Common myeloid progenitor, CD34-positive (primary cell): ENCODE results near the gene DAAM2.

Source experiments
- CTCF ChIA-PET: fragments of 350-600 bp; sonication (Branson Sonifier 250); formaldehyde crosslinking; loops from one replicate; lab custom pipeline; 2021; ENCODE audit warnings: antibody characterized with exemption; lab: Charles Lee
- POLR2A ChIA-PET: fragments of 350-600 bp; sonication (Branson Sonifier 250); formaldehyde crosslinking; loops from one replicate; lab custom pipeline; 2021; ENCODE audit warnings: antibody characterized with exemption; lab: Charles Lee
- DNase-seq, 3 donors: peaks; one replicate each; pipeline versions ENCODE4 v3.0.0 to v3.0.0-alpha.2; 2013
- H3K27ac ChIP-seq, 2 experiments: 1 replicate in 1 of 2; 2 replicates in 1 of 2; pipeline ENCODE4 v1.7.0; 2013; ENCODE audit warnings: inconsistent platforms in 2 of 2, low read length in 2 of 2, mild to moderate bottlenecking in 2 of 2, low read depth in 1 of 2, moderate library complexity in 1 of 2; ENCODE audit not compliant: severe bottlenecking in 2 of 2, insufficient read depth in 1 of 2, poor library complexity in 1 of 2
- H3K27me3 ChIP-seq, 5 experiments: replicated peaks in 2 of 5; 1 replicate in 3 of 5; 2 replicates in 2 of 5; pipeline versions ENCODE4 v1.6.1 to v1.7.0; 2013; ENCODE audit warnings: low read length in 4 of 5, mild to moderate bottlenecking in 2 of 5, moderate library complexity in 2 of 5, inconsistent platforms in 1 of 5; ENCODE audit not compliant: insufficient read depth in 5 of 5, control insufficient read depth in 4 of 5
- H3K36me3 ChIP-seq, 4 experiments: 1 replicate in 2 of 4; 2 replicates in 2 of 4; pipeline versions ENCODE4 v1.6.1 to v1.7.0; 2013; ENCODE audit warnings: low read length in 3 of 4, control low read depth in 1 of 4, mild to moderate bottlenecking in 1 of 4; ENCODE audit not compliant: control insufficient read depth in 4 of 4, insufficient read depth in 4 of 4
- H3K4me1 ChIP-seq, 4 experiments: 1 replicate in 3 of 4; 2 replicates in 1 of 4; pipeline versions ENCODE4 v1.6.1 to v1.7.1; 2013; ENCODE audit warnings: low read length in 3 of 4, mild to moderate bottlenecking in 3 of 4, control low read depth in 1 of 4, inconsistent platforms in 1 of 4, moderate library complexity in 1 of 4; ENCODE audit not compliant: control insufficient read depth in 4 of 4, insufficient read depth in 4 of 4; ENCODE audit errors: control extremely low read depth in 1 of 4
- H3K4me3 ChIP-seq, 7 experiments: 1 replicate in 4 of 7; 2 replicates in 3 of 7; pipeline versions ENCODE4 v1.5.1 to v1.7.0; 2013; ENCODE audit warnings: mild to moderate bottlenecking in 7 of 7, low read length in 6 of 7, moderate library complexity in 6 of 7, inconsistent platforms in 2 of 7, low read depth in 2 of 7, control low read depth in 1 of 7; ENCODE audit not compliant: insufficient read depth in 4 of 7, control insufficient read depth in 1 of 7; ENCODE audit errors: extremely low read depth in 1 of 7
- H3K9me3 ChIP-seq, 5 experiments: 1 replicate in 4 of 5; 2 replicates in 1 of 5; pipeline versions ENCODE4 v1.6.1 to v1.7.1; 2013; ENCODE audit warnings: low read length in 4 of 5, mild to moderate bottlenecking in 2 of 5, inconsistent platforms in 1 of 5, low read depth in 1 of 5, moderate library complexity in 1 of 5; ENCODE audit not compliant: control insufficient read depth in 4 of 5, insufficient read depth in 2 of 5; ENCODE audit errors: control extremely low read depth in 1 of 5
- WGBS: methylation state at CpG from one replicate; pipeline ENCODE4 v1.1.5; 2013; ENCODE audit not compliant: insufficient coverage; 5-methylcytosine and 5-hydroxymethylcytosine counted together

Gene DAAM2

GRCh38 chr6:39834866-39835265 is 42.7 kb downstream of the DAAM2 start:
- ChIA-PET CTCF (no interaction called here), POLR2A (no interaction called here)
- no peaks in the 10 kb centered on the region for H3K9me3 ChIP-seq
- whole genome bisulfite sequencing = 100% methylated on average over 4 of the region's 5 CpGs
- no peaks in the 10 kb centered on the region for H3K4me1 ChIP-seq
- H3K27me3 ChIP-seq = peaks cover 0 to 38% (median 8%) of the 10 kb centered on the region in 5 experiments
- no peaks in the 10 kb centered on the region for H3K36me3 ChIP-seq
- H3K27ac ChIP-seq = no peak overlapping the region
- no peak overlapping the region for H3K4me3 ChIP-seq
- no peak for DNase-seq

GRCh38 chr6:39835821-39836295 is 43.7 kb downstream of the DAAM2 start:
- ChIA-PET POLR2A (no interaction called here), CTCF (no interaction called here)
- no peak overlapping the region for H3K27ac ChIP-seq
- peaks cover 0 to 45% (median 8%) of the 10 kb centered on the region in 5 experiments for H3K27me3 ChIP-seq
- peaks cover 0 to 3% (median 0%) of the 10 kb centered on the region in 4 experiments for H3K4me1 ChIP-seq
- 75% methylated on average over 2 of the region's 2 CpGs for WGBS
- H3K4me3 ChIP-seq = no peak overlapping the region
- no peaks in the 10 kb centered on the region for H3K36me3 ChIP-seq
- DNase-seq = no peak
- H3K9me3 ChIP-seq = no peaks in the 10 kb centered on the region

- H3K9me3 ChIP-seq = no peaks in the 10 kb centered on the region
- no peak overlapping the region for H3K27ac ChIP-seq
- H3K27me3 ChIP-seq = peaks cover 0 to 48% (median 8%) of the 10 kb centered on the region in 5 experiments
- DNase-seq = no peak
- H3K4me1 ChIP-seq = peaks cover 0 to 3% (median 0%) of the 10 kb centered on the region in 4 experiments
- H3K4me3 ChIP-seq = no peak overlapping the region
- H3K36me3 ChIP-seq = no peaks in the 10 kb centered on the region
- POLR2A ChIA-PET = no interaction called here
- CTCF ChIA-PET = interaction anchor here (0.9 kb wide), 1 partner anchor 26 kb away, joined by 3 read pairs; no protein-coding TSS in a partner anchor
- WGBS = 84% methylated on average over 4 of the region's 4 CpGs
Observed at GRCh38 chr6:39836606-39837005, 44.4 kb downstream of the DAAM2 start.

GRCh38 chr6:39839445-39839844 is 47.3 kb downstream of the DAAM2 start:
- H3K36me3 ChIP-seq = no peaks in the 10 kb centered on the region
- CTCF ChIA-PET = no interaction called here
- no peak overlapping the region for H3K27ac ChIP-seq
- no peak overlapping the region for H3K4me3 ChIP-seq
- peaks cover 0 to 3% (median 0%) of the 10 kb centered on the region in 4 experiments for H3K4me1 ChIP-seq
- WGBS = 91% methylated on average over 1 of the region's 1 CpG
- POLR2A ChIA-PET = no interaction called here
- DNase-seq = no peak
- no peaks in the 10 kb centered on the region for H3K9me3 ChIP-seq
- peaks cover 0 to 55% (median 8%) of the 10 kb centered on the region in 5 experiments for H3K27me3 ChIP-seq

- WGBS = no CpG with 5 or more reads among the region's 6 CpGs
- Histone ChIP-seq H3K36me3 (no peaks in the 10 kb centered on the region), H3K4me3 (no peak overlapping the region), H3K27me3 (peaks cover 0 to 46% (median 6%) of the 10 kb centered on the region in 5 experiments), H3K9me3 (no peaks in the 10 kb centered on the region), H3K27ac (no peak overlapping the region), H3K4me1 (peaks cover 0 to 3% (median 0%) of the 10 kb centered on the region in 4 experiments)
- ChIA-PET POLR2A (no interaction called here), CTCF (no interaction called here)
- DNase-seq = no peak
Observed at GRCh38 chr6:39840781-39841180, 48.6 kb downstream of the DAAM2 start.

- peaks cover 0 to 3% (median 0%) of the 10 kb centered on the region in 4 experiments for H3K4me1 ChIP-seq
- H3K9me3 ChIP-seq = no peaks in the 10 kb centered on the region
- H3K36me3 ChIP-seq = no peaks in the 10 kb centered on the region
- ChIA-PET CTCF (no interaction called here), POLR2A (no interaction called here)
- no peak overlapping the region for H3K27ac ChIP-seq
- no peak overlapping the region for H3K4me3 ChIP-seq
- 13% methylated on average over 2 of the region's 3 CpGs for WGBS
- no peak for DNase-seq
- peaks cover 0 to 41% (median 6%) of the 10 kb centered on the region in 5 experiments for H3K27me3 ChIP-seq
Observed at GRCh38 chr6:39841291-39841690, 49.1 kb downstream of the DAAM2 start.

- H3K9me3 ChIP-seq = no peaks in the 10 kb centered on the region
- no peak overlapping the region for H3K27ac ChIP-seq
- H3K4me1 ChIP-seq = peaks cover 0 to 3% (median 0%) of the 10 kb centered on the region in 4 experiments
- DNase-seq = no peak
- peaks cover 0 to 42% (median 6%) of the 10 kb centered on the region in 5 experiments for H3K27me3 ChIP-seq
- WGBS = 91% methylated on average over 4 of the region's 4 CpGs
- H3K36me3 ChIP-seq = no peaks in the 10 kb centered on the region
- ChIA-PET CTCF (no interaction called here), POLR2A (no interaction called here)
- H3K4me3 ChIP-seq = no peak overlapping the region
Observed at GRCh38 chr6:39841923-39842322, 49.7 kb downstream of the DAAM2 start.
